Mucosa of descending colon (tissue), 3 donors: ENCODE measurements around the gene DNAH9. TPM values are rescaled to one million over a fixed set of nuclear protein-coding genes. Genes with fewer than 3 reads are reported as not detected.
A peak's percentile ranks its signal among the peaks of the same experiment; 100 is the strongest.

Experiments
- ATAC-seq: fragments of 200-7000 bp; cut with Tn5 transposase; one replicate; pipeline ENCODE4 v1.9.1; 2020; ENCODE audit warnings: mild to moderate bottlenecking, moderate library complexity
- DNase-seq, 3 donors: peaks; one replicate each; pipeline ENCODE4 v3.0.0-alpha.2; 2020
- H3K36me3 ChIP-seq: fragments of 200-600 bp; one replicate; pipeline ENCODE4 v1.8.0; 2021; ENCODE audit warnings: low read depth, mild to moderate bottlenecking
- H3K4me1 ChIP-seq: fragments of 200-600 bp; one replicate; pipeline ENCODE4 v1.8.0; 2021; ENCODE audit warnings: low read depth, mild to moderate bottlenecking
- H3K4me3 ChIP-seq: fragments of 200-600 bp; one replicate; pipeline ENCODE4 v1.8.0; 2021; ENCODE audit warnings: mild to moderate bottlenecking
- H3K9me3 ChIP-seq: fragments of 200-600 bp; one replicate; pipeline ENCODE4 v1.8.0; 2021; ENCODE audit warnings: mild to moderate bottlenecking
- intact Hi-C, 2 donors: fragments of 100-400 bp; cut with DNase I in 1 of 2; cut with micrococcal nuclease in 1 of 2; formaldehyde crosslinking; loops; one replicate each; pipeline versions ENCODE4 v1.11.0 to v1.11.1; 2022; cut with DNase I, micrococcal nuclease
- total RNA-seq, 3 donors: library from RNA; stranded (reverse); fragmentation: NEBNext Ultra II Directional in 2 of 3; extraction: Animal tissue kit (Norgen Biotek cat#: 25700) in 2 of 3; gene quantifications; one replicate each; pipeline versions ENCODE4 v1.2.1 to v1.2.4, GENCODE V29; 2021 to 2023
- TF ChIP-seq, protein P1 (sequence below): fragments of 200-600 bp; IDR thresholded peaks from one replicate; pipeline ENCODE4 v1.8.0; 2022; ENCODE audit warnings: antibody characterized with exemption, mild to moderate bottlenecking
- donor health status: DM: no; HTN: no; CAD: no; lungs with moderate emphysema.
- donor health status: DM: no; HTN: no; CAD: no.
- donor health status: DM: no; HTN: yes; CAD: no.

DNAH9 gene
- total RNA-seq, 3 donors from 2014 or later: 0.41 to 1.5 (median 0.79) TPM

DNA sequence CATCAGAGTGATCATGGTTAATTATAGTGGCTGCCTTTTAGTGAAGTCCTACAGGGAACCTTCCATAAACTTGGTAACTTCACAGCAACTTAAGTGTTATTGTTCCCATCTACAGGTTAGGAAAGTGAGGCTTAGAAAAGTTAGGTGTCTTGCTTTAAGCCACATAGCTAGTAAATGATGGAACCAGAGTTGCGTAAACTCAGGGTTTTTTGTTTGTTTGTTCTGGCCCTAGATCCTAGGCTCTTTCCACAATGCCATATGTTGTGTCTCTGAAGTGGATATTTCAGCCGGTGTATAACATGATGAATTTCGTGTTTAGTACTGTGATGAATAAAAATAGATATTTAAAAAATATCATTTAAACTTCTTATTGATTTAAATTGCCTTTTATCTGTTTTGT is 27.6 kb downstream of the DNAH9 start:
- no peaks in the 10 kb centered on the region for H3K36me3 ChIP-seq
- no peak overlapping the region for H3K4me3 ChIP-seq
- H3K9me3 ChIP-seq: no peaks in the 10 kb centered on the region
- no peak for DNase-seq
- intact Hi-C loops: no loop called here
- ATAC-seq: no peak
- H3K4me1 ChIP-seq: no peaks in the 10 kb centered on the region
- TF ChIP-seq, protein P1, sequence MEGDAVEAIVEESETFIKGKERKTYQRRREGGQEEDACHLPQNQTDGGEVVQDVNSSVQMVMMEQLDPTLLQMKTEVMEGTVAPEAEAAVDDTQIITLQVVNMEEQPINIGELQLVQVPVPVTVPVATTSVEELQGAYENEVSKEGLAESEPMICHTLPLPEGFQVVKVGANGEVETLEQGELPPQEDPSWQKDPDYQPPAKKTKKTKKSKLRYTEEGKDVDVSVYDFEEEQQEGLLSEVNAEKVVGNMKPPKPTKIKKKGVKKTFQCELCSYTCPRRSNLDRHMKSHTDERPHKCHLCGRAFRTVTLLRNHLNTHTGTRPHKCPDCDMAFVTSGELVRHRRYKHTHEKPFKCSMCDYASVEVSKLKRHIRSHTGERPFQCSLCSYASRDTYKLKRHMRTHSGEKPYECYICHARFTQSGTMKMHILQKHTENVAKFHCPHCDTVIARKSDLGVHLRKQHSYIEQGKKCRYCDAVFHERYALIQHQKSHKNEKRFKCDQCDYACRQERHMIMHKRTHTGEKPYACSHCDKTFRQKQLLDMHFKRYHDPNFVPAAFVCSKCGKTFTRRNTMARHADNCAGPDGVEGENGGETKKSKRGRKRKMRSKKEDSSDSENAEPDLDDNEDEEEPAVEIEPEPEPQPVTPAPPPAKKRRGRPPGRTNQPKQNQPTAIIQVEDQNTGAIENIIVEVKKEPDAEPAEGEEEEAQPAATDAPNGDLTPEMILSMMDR: no peak

DNA sequence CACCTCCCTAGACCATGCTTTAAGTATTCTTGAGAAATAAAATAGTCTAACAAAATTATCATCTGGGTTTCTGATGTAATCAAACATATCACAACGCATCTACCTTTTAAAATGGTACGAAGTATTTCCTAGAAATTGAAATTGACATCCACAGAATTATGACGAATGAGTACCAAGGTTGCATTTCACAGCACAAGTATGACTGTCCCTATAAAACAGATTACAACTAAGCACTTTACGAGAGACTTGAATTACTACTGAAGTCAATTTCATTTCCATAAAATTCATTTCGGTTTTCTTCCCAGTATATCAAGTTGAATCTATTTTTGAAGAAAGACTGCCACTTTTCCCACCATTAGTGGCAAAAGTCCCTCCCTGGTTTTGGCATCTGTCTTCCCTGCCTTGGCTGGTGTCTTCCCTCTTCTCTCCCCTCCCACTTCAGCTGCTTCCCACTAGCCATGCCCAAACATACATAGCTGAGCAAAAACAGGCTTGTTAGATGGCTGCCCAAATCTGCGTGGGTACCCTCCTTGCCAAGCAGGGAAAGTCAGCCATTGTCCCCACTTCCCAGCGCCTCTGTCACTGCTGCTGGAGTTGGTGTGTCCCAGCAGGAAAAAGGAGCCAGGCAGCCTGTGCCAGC is 29.2 kb downstream of the DNAH9 start:
- DNase-seq: no peak
- Histone ChIP-seq H3K4me3 (no peak overlapping the region), H3K4me1 (no peaks in the 10 kb centered on the region), H3K36me3 (no peaks in the 10 kb centered on the region), H3K9me3 (no peaks in the 10 kb centered on the region)
- intact Hi-C loops: no loop called here
- peak; percentile 73 for ATAC-seq
- TF ChIP-seq, protein P1: no peak

DNA sequence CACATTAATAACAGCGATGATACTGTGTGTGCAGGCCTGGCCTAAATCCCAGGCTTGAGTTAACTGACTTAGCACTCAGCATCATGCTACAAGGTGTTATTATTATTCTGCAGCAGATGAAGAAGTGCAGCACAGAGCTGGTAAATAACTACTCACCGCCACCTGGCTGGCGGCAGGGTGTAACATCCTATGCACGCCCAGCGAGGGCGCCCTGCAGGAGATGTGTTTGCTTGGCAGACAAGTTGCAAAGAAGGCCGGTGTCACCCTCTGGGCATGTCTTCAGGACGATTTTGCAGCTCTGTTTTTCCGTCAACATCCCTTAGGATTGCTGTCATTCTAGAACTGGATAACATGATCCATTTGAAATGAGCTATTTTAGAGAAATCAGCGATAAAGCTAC is 30.1 kb downstream of the DNAH9 start:
- Histone ChIP-seq H3K36me3 (no peaks in the 10 kb centered on the region), H3K4me3 (no peak overlapping the region), H3K9me3 (no peaks in the 10 kb centered on the region), H3K4me1 (no peaks in the 10 kb centered on the region)
- TF ChIP-seq, protein P1: no peak
- intact Hi-C loops: no loop called here
- DNase-seq: no peak
- no peak for ATAC-seq

DNA sequence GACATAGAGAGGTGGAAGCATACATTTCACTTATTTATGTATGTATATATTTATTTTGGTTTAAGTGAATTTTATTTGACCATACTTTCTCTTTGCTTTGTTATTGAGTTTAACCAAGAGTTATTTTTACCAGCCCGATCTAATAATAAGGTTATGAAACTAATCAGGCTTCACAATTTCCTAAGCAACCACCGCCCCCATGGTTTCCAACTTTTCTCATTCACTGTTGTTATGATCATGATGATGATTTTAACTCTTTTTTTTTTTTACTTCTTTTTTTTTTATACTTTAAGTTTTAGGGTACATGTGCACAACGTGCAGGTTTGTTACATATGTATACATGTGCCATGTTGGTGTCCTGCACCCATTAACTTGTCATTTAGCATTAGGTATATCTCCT is 30.6 kb downstream of the DNAH9 start:
- no peaks in the 10 kb centered on the region for H3K36me3 ChIP-seq
- intact Hi-C loops: no loop called here
- ATAC-seq (no peak), DNase-seq (no peak)
- H3K4me1 ChIP-seq: no peaks in the 10 kb centered on the region
- TF ChIP-seq, protein P1: no peak
- no peak overlapping the region for H3K4me3 ChIP-seq
- no peaks in the 10 kb centered on the region for H3K9me3 ChIP-seq

DNA sequence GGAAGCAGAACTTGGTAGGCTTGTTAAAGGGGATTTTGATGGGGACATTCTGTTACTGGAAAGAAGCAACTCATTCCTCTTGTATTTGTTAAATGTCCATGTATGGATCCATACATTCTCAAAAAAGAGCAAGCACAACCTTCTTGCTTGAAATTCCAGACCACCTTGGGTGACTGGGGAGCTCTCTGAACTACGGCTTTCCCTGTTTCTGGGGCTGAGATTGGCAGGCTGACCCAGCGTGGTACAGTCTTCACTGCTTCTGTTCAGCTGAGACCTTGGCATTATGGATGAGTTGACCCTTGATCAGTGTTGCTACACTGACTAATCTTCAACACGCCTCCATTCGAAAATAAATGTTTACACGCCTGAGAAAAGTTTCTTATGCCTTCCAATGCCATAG is 38.5 kb downstream of the DNAH9 start:
- intact Hi-C loops: no loop called here
- TF ChIP-seq, protein P1: no peak
- ATAC-seq: no peak
- no peak for DNase-seq
- no peaks in the 10 kb centered on the region for H3K36me3 ChIP-seq
- H3K9me3 ChIP-seq: no peaks in the 10 kb centered on the region
- no peaks in the 10 kb centered on the region for H3K4me1 ChIP-seq
- no peak overlapping the region for H3K4me3 ChIP-seq

DNA sequence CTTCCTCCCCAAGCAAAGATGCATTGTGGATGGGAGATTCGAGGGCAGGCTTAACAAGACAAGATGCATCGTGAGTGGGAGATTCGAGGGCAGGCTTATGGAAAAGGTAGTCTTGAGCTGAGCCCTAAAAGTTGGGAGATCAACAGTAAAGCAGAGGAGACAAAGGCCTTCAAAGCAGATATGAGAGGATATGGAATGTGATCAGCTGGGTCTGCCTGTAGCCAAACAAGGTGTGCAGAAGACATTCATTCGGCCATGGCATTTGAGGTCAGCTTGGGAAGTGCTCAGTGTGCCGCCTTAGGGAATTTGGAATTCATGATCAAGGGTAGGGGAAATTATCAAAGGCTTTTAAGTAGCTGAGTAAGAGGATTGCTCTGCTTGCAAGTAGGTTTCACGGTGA is 39.5 kb downstream of the DNAH9 start:
- TF ChIP-seq, protein P1: no peak
- no peak for ATAC-seq
- intact Hi-C loops: no loop called here
- Histone ChIP-seq H3K4me3 (no peak overlapping the region), H3K9me3 (no peaks in the 10 kb centered on the region), H3K4me1 (no peaks in the 10 kb centered on the region), H3K36me3 (no peaks in the 10 kb centered on the region)
- no peak for DNase-seq
